Gastroesophageal sphincter (tissue), 3 donors: ENCODE results near the gene TNFAIP8L2.

Source experiments
- CTCF ChIP-seq, 4 experiments: fragments of 200-600 bp in 2 of 4; fragments of 450-650 bp in 2 of 4; sonication (generic) in 1 of 4; IDR thresholded peaks; one replicate each; pipeline ENCODE4 v1.5.1; 2017 to 2019; ENCODE audit warnings: antibody characterized with exemption in 4 of 4, mild to moderate bottlenecking in 2 of 4, moderate library complexity in 2 of 4
- POLR2A ChIP-seq, 2 donors: fragments of 450-650 bp; IDR thresholded peaks; one replicate each; pipeline ENCODE4 v1.6.1; 2017; ENCODE audit warnings: antibody characterized with exemption in 2 of 2, mild to moderate bottlenecking in 2 of 2, moderate library complexity in 1 of 2

DNA sequence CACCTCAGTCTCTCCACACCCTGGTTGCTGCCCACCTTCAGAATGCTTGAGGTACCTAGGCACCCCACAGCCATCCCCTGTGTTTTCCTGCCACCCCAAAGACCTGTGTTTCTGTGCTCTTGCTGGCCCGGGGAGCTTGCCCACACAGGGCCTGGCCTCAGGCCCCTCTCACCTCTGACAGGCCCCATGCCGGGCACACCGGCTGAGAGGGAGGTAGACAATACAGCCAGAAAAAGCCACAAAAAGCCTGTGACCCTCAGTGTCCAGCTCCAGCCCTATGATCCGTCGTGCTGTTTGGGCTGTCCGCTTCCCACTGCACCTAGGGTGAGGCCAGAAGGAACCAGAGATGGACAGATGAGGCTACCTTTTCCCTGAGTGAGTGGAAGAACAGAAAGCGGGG lies 21.5 kb upstream of the TNFAIP8L2 start:
- TF ChIP-seq CTCF (IDR thresholded peaks at IDR 0.05), result no peak
- no peak for TF ChIP-seq POLR2A (IDR thresholded peaks at IDR 0.05)
